Ramos (cell line): Measurements from ENCODE around the gene RORB.

Source experiments
- in situ Hi-C: fragments of 300-500 bp; cut with MboI; formaldehyde crosslinking; loops from one replicate; pipeline ENCODE4 v1.14.3; 2022; ENCODE audit warnings: low sequenced_read_pairs; ENCODE audit not compliant: unreplicated experiment

RORB gene

DNA sequence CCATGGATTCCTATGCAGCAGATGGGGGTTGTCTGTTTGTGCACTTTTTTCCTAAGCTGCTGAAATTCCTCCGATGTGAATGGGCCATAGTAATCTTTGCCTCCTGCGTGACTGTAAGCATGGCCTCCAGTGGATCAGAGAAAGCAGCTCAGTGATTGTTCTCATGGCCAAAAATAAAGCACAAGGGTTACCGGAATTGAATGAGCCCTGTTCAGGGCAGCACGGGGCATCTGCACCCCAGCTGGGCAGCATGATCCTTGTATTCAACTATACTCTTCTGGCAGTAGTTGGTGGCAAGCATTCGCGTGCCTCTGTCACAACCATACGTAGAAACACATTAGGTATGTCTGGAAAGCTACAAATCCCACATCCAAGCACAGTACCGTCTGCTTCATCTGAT is 193.9 kb downstream of the RORB start:
- in situ Hi-C loops = no loop called here

DNA sequence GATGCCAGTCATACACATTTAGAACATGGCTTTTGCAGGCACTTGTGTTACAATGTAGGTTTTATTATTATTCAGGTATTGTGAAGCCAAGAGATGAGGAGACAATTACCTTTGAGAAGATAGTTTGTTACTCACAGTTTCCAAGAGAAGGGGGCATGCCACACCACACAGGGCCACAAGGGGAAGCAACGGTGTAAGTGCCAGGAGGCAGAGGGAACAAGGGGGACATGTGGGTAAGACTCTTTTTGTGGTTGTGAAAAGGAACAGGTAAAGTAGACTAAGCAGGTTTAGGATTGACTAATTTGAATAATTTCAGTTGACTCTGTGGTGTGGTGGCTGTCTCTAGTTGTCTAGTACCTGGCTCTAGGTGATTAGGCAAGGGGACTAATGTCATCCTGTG is 199.4 kb downstream of the RORB start:
- in situ Hi-C loops = no loop called here

GRCh38 chr9:74697535-74697934 is 200.4 kb downstream of the RORB start:
- in situ Hi-C loops = no loop called here

DNA sequence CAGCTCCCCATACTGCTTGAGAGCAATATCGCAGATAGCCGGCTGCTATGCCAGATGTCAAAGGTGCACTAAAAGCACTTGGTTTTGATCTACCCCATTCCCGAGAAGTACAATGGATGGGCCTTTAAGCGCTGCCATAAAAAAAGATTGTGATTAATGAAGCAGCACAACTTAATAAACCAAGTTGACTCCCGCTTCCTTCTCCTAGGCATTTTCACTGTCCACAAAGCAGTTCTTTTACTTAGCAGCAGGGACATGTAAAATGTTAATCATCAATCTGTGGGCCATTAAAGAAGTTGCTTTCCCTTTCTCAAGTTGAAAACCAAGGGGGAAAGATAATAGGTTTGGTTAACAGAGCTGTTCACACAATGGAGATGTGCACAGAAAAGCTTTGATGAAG is 214.2 kb downstream of the RORB start:
- in situ Hi-C loops = no loop called here

DNA sequence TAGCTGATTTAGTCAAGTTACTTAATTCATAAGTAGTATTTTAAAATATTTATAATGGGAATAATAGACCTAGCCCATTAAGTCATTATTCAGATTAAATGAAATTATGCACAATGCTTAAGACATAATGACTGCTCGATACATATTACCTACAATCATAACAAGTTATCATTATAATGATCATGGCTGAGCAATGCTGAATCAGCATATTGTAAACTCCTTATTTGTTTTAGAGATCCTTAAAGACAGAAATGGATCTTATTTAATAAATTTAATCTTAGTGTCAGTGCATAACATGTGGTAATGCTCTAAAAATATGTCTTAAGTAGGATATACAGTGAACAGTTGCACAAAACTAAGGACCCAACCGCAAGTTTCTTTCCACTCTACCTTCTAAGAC is 221.6 kb downstream of the RORB start:
- in situ Hi-C loops = no loop called here

- in situ Hi-C loops = no loop called here
Measured at GRCh38 chr9:74719306-74719705, 222.2 kb downstream of the RORB start.

- in situ Hi-C loops = no loop called here
Measured at GRCh38 chr9:74721696-74722660, 224.8 kb downstream of the RORB start.

DNA sequence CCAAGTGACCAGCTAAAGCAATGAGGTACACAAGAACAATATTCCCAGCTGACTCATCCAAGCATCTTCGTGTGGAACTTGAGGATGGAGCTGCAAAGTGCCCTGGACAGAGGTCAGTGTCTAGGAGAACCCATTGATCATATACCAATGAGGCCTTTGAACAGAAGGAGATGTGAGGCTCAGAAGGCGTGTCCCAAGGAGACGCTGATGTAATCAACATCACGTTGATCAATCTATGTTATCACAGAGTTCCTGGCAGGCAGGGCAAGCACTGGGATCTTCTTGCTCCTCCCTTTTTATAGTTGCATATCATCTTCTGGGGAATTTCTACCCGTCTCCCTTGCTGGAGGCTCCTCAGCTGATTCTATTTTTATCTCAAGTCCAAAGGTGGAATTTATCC is 227.2 kb downstream of the RORB start:
- in situ Hi-C loops = no loop called here

GRCh38 chr9:74726581-74726980 is 229.4 kb downstream of the RORB start:
- in situ Hi-C loops = no loop called here

DNA sequence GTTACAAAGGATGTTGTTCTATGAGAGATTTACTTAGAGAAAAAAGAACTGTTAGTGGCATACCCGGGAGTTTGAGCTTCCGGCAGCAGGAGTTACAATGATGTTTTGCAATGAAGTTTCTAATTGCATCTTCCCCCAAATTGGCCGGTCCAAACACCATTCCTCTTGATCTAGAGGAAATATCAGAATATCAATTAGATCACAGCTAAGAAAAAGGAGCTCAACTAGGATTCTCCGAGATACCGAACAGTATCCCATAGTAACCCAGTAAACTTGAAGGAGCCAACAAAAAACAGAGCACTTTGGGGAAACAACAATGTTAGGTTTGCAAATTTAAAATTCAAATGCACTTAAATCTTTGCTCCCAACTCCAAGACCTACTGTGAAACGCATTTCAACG is 231.0 kb downstream of the RORB start:
- in situ Hi-C loops = no loop called here

DNA sequence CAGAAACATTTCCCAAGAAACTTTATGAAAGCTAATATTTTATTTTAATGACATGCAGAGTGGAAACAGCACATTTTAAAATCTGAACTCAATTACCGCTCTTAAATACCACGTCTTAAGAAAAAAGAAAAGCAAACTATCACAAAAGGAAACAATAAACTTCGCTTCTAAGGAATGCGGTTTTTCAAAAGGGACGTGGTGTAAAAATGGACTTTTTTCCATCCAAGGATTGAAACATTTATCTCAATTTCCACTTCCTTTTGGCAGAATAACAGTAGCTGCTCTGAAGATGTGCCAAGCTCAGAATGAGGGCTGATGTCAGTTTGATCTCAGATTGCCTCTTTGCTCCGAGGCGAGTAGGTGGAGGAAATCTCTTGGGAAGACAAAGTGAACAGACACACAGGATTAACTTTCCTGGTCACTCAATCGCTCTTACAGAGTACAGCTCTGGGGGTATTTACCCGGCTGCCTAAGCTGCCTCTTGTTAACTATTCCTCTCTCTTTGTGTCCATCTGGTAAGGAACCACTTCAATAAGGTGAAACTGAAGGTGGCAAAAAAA is 232.1 kb downstream of the RORB start:
- in situ Hi-C loops = no loop called here

DNA sequence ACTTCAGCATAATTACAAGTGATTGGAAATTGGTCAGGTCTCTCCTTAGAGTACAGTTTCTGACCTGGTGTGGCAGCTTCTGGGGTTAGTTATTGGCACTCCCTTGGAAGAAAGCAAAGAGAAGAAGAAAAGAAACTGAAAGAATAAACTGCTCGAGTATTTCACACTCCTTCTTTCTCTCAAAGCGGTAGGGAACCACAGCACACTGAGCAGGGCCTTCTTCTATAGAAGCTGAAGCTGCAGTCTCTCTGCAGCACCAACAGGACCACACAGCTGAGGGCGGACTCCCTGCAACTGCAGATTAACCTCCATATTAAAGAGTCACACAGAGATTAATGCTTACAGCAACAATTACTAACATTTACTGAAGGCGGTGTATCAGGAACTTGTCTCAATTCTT is 238.6 kb downstream of the RORB start:
- in situ Hi-C loops = no loop called here

- in situ Hi-C loops = no loop called here
Measured at GRCh38 chr9:74736646-74737045, 239.5 kb downstream of the RORB start.

GRCh38 chr9:74742191-74742790 is 245.2 kb downstream of the RORB start:
- in situ Hi-C loops = no loop called here
